Renal pelvis (tissue), 1 donor: ENCODE data around the gene LOC128125822.

Source experiments
- DNase-seq: peaks from one replicate; pipeline ENCODE4 v3.0.0-alpha.2; 2013

Gene LOC128125822

GRCh38 chr6:63556369-63556768 is 15.9 kb upstream of the LOC128125822 start:
- no peak for DNase-seq

- DNase-seq = no peak
These were observed 14.0 kb upstream of the LOC128125822 start for GRCh38 chr6:63558278-63558677.

GRCh38 chr6:63560801-63561287 is 11.4 kb upstream of the LOC128125822 start:
- DNase-seq = no peak

GRCh38 chr6:63561288-63561687 is 11.0 kb upstream of the LOC128125822 start:
- no peak for DNase-seq

- no peak for DNase-seq
These were observed 9.0 kb upstream of the LOC128125822 start for GRCh38 chr6:63563235-63563634.

- no peak for DNase-seq
These were observed 7.1 kb upstream of the LOC128125822 start for GRCh38 chr6:63565058-63565726.

GRCh38 chr6:63565727-63566596 is 6.3 kb upstream of the LOC128125822 start:
- DNase-seq = no peak

- DNase-seq = no peak
These were observed 4.3 kb upstream of the LOC128125822 start for GRCh38 chr6:63567966-63568365.

GRCh38 chr6:63571361-63572043 is 778 bp upstream of the LOC128125822 start:
- DNase-seq = peak; percentile 17

- DNase-seq = no peak
These were observed 431 bp downstream of the LOC128125822 start for GRCh38 chr6:63572747-63573075.

GRCh38 chr6:63573076-63573898 is 1.0 kb downstream of the LOC128125822 start:
- peak; percentile 74 for DNase-seq

GRCh38 chr6:63573899-63574553 is 1.7 kb downstream of the LOC128125822 start:
- DNase-seq = peak; percentile 40

GRCh38 chr6:63574554-63574900 is 2.2 kb downstream of the LOC128125822 start:
- no peak for DNase-seq

- no peak for DNase-seq
These were observed 4.0 kb downstream of the LOC128125822 start for GRCh38 chr6:63576147-63576772.

GRCh38 chr6:63576985-63577712 is 4.9 kb downstream of the LOC128125822 start:
- no peak for DNase-seq

- DNase-seq = no peak
These were observed 6.5 kb downstream of the LOC128125822 start for GRCh38 chr6:63578757-63579156.

GRCh38 chr6:63579937-63580703 is 7.8 kb downstream of the LOC128125822 start:
- no peak for DNase-seq

GRCh38 chr6:63580704-63580961 is 8.4 kb downstream of the LOC128125822 start:
- DNase-seq = no peak

GRCh38 chr6:63581355-63582013 is 9.2 kb downstream of the LOC128125822 start:
- DNase-seq = no peak
